K562 (cell line): Measurements from ENCODE around the gene SEC63. TPM values are rescaled to one million over a fixed set of nuclear protein-coding genes. Genes with fewer than 3 reads are reported as not detected.

ENCODE experiments used
- ATAC-seq: fragments of 200-7000 bp; cut with Tn5 transposase; 3 replicates; pipeline ENCODE4 v1.9.1; 2020; ENCODE audit warnings: moderate library complexity
- BruUV-seq: library from RNA; stranded (reverse); fragments of 400-500 nt; replicated peaks from 2 replicates; lab custom pipeline; 2021; lab: Mats Ljungman, UMichigan
- CTCF ChIA-PET: fragments of 300-600 bp; formaldehyde crosslinking; extraction: SDS; loops from one replicate; lab custom pipeline; 2021; ENCODE audit warnings: low intra/inter-chr PET ratio; lab: Yijun Ruan, JAX
- POLR2A ChIA-PET: fragments of 300-600, 350-650 bp; sonication (Branson Sonifier 250); formaldehyde crosslinking; extraction: SDS; loops from one replicate; lab custom pipeline; 2021; ENCODE audit warnings: antibody characterized with exemption, inconsistent platforms; lab: Yijun Ruan, JAX
- DNase-seq, 4 experiments: peaks; one replicate each; pipeline versions ENCODE4 v3.0.0 to v3.0.0-alpha.2; 2011 to 2018; ENCODE audit warnings: low spot score in 3 of 4, mixed read lengths in 3 of 4; ENCODE audit errors: extremely low read depth in 1 of 4
- FAIRE-seq: peaks from 2 replicates; lab custom pipeline; 2011; peaks lifted over from hg19 to GRCh38; lab: Jason Lieb, UNC
- H2AFZ ChIP-seq: 2 replicates; pipeline ENCODE4 v1.6.0; 2011; ENCODE audit warnings: low read depth, low read length, control low read depth, inconsistent platforms
- H3K27ac ChIP-seq: fragments of 200-600 bp; 3 replicates; pipeline ENCODE4 v1.8.0; 2011; ENCODE audit warnings: low read depth, mild to moderate bottlenecking, control low read depth, inconsistent platforms, low read length, moderate library complexity, mixed read lengths; ENCODE audit errors: extremely low read depth
- H3K27me3 ChIP-seq, 2 experiments: fragments of 300-600 bp in 1 of 2; 2 replicates in 1 of 2; 3 replicates in 1 of 2; pipeline versions ENCODE4 v1.6.0 to v1.8.0; 2011; ENCODE audit warnings: inconsistent platforms in 2 of 2, low read length in 2 of 2, mild to moderate bottlenecking in 1 of 2, mixed read lengths in 1 of 2, moderate library complexity in 1 of 2; ENCODE audit not compliant: control insufficient read depth in 2 of 2, insufficient read depth in 2 of 2
- H3K36me3 ChIP-seq: fragments of 300-600 bp; 3 replicates; pipeline ENCODE4 v1.8.0; 2011; ENCODE audit warnings: mild to moderate bottlenecking, low read length, inconsistent platforms; ENCODE audit not compliant: control insufficient read depth, insufficient read depth
- H3K4me1 ChIP-seq, 2 experiments: fragments of 200-600 bp in 1 of 2; replicated peaks in 1 of 2; 2 replicates in 1 of 2; 3 replicates in 1 of 2; pipeline versions ENCODE4 v1.5.1 to v1.8.0; 2011; ENCODE audit warnings: inconsistent platforms in 2 of 2, low read length in 2 of 2, mild to moderate bottlenecking in 1 of 2, mixed read lengths in 1 of 2, moderate library complexity in 1 of 2; ENCODE audit not compliant: control insufficient read depth in 2 of 2, insufficient read depth in 2 of 2
- H3K4me2 ChIP-seq: 2 replicates; pipeline ENCODE4 v1.6.1; 2011; ENCODE audit warnings: low read length, control low read depth, inconsistent platforms, mixed read lengths; ENCODE audit not compliant: insufficient read depth
- H3K4me3 ChIP-seq: fragments of 200-600 bp; sonication (generic), shearing (Covaris generic); 2 replicates; pipeline ENCODE4 v1.5.1; 2016; ENCODE audit warnings: control low read depth, inconsistent platforms
- H3K79me2 ChIP-seq: fragments of 200-600 bp; 3 replicates; pipeline ENCODE4 v1.8.0; 2011; ENCODE audit warnings: low read length, inconsistent platforms; ENCODE audit not compliant: control insufficient read depth, insufficient read depth
- H3K9ac ChIP-seq, 2 experiments: 2 replicates each; pipeline versions ENCODE4 v1.6.0 to v1.6.1; 2011; ENCODE audit warnings: low read depth in 2 of 2, low read length in 2 of 2, control low read depth in 1 of 2, inconsistent platforms in 1 of 2, mild to moderate bottlenecking in 1 of 2, mixed read lengths in 1 of 2; ENCODE audit not compliant: insufficient read depth in 1 of 2
- H3K9me1 ChIP-seq: one replicate; pipeline ENCODE4 v1.6.0; 2011; ENCODE audit warnings: inconsistent platforms, mild to moderate bottlenecking, low read length, moderate library complexity; ENCODE audit not compliant: control insufficient read depth, insufficient read depth
- H3K9me3 ChIP-seq: replicated peaks from 2 replicates; pipeline ENCODE4 v1.5.1; 2011; ENCODE audit warnings: low read depth, low read length, inconsistent platforms; ENCODE audit not compliant: control insufficient read depth, insufficient read depth
- H4K20me1 ChIP-seq: replicated peaks from 2 replicates; pipeline ENCODE4 v1.6.1; 2011; ENCODE audit warnings: low read length, inconsistent platforms, mixed read lengths; ENCODE audit not compliant: control insufficient read depth, insufficient read depth
- FOXP4 ChIP-seq: sonication (generic); formaldehyde crosslinking; IDR thresholded peaks from 2 replicates; pipeline ENCODE4 v1.8.0; 2022; ENCODE audit warnings: mild to moderate bottlenecking, missing genetic modification reagents, borderline replicate concordance
- MED1 ChIP-seq: sonication (generic); formaldehyde crosslinking; IDR thresholded peaks from 2 replicates; pipeline ENCODE4 v1.8.1; 2023; ENCODE audit warnings: missing genetic modification reagents, borderline replicate concordance
- PTRF ChIP-seq: fragments of 450-650 bp; IDR thresholded peaks from 2 replicates; pipeline ENCODE4 v1.6.1; 2016; ENCODE audit warnings: mild to moderate bottlenecking, missing genetic modification characterization, missing compliant biosample characterization
- TFAM ChIP-seq: fragments of 250-450 bp; sonication (Bioruptor Pico); conservative IDR thresholded peaks from 2 replicates; pipeline ENCODE4 v1.5.0; 2021; ENCODE audit warnings: mild to moderate bottlenecking, moderate library complexity
- ZNF766 ChIP-seq: fragments of 200-800 bp; sonication (Bioruptor generic); conservative IDR thresholded peaks from 2 replicates; pipeline ENCODE4 v1.6.1; 2016; ENCODE audit warnings: missing genetic modification characterization, missing compliant biosample characterization
- WGBS: fragments of 100-300 bp; shearing (Covaris generic); methylation state at CpG from one replicate; pipeline ENCODE4 v1.1.6; 2016; ENCODE audit warnings: low coverage, mixed read lengths; ENCODE audit not compliant: insufficient coverage; ENCODE audit errors: missing lambda C conversion rate; 5-methylcytosine and 5-hydroxymethylcytosine counted together
- in situ Hi-C: fragments of 300-500 bp; cut with MboI; formaldehyde crosslinking; loops from 4 replicates; pipeline ENCODE4 v1.15.0; 2018; ENCODE audit warnings: inconsistent platforms, mixed read lengths
- intact Hi-C: fragments of 100-400 bp; cut with micrococcal nuclease; formaldehyde crosslinking; loops from 2 replicates; pipeline ENCODE4 v1.14.2; 2022
- polyA plus RNA-seq, 8 experiments: library from polyadenylated mRNA; depleted of rRNA in 4 of 8; stranded (reverse) in 5 of 8; unstranded in 3 of 8; fragments of >200 nt; fragmentation: Nextera tagmentation in 2 of 8; fragmentation: Illumina TruSeq in 1 of 8; extraction: Ambion mirVana in 2 of 8; extraction: Trizol in 1 of 8; gene quantifications; 2 replicates each; pipeline versions ENCODE4 v1.2.1 to v1.2.3, GENCODE V29; 2011 to 2014; ENCODE audit warnings: inconsistent platforms in 1 of 8, missing spikeins in 1 of 8
- total RNA-seq, 7 experiments: library from RNA; depleted of rRNA in 6 of 7; stranded (reverse); fragments of >200 nt in 6 of 7; fragmentation: Illumina TruSeq in 2 of 7; extraction: Trizol in 2 of 7; gene quantifications; 2 replicates each; pipeline versions ENCODE4 v1.2.1 to v1.2.3, GENCODE V29; 2011 to 2021; ENCODE audit warnings: low replicate concordance in 1 of 7

The SEC63 gene
- total and polyA plus RNA-seq, 9 of the 15 experiments (the other 6 are each of a cell fraction or from before 2014, with no cell fraction given), result 13.8 to 74.6 (median 28.4) TPM

- no peak for TF ChIP-seq TFAM (CRISPR knock-in tag)
- no peak for TF ChIP-seq FOXP4 (CRISPR knock-in tag)
Measured at GRCh38 chr6:107977283-107977682, 19.3 kb upstream of the SEC63 start (continued).

- Histone ChIP-seq H3K4me3 (no peak overlapping the region), H4K20me1 (no peaks in the 10 kb centered on the region), H3K9me3 (no peaks in the 10 kb centered on the region), H3K27ac (no peak overlapping the region), H3K9me1 (no peaks in the 10 kb centered on the region), H2AFZ (no peak overlapping the region), H3K79me2 (no peaks in the 10 kb centered on the region), H3K4me2 (no peak overlapping the region), H3K36me3 (no peaks in the 10 kb centered on the region), H3K27me3 (no peaks in the 10 kb centered on the region), H3K4me1 (peaks cover 0 to 3% of the 10 kb centered on the region in 2 experiments; a peak in 1 of 5 replicates), H3K9ac (no peak overlapping the region)
- no peak for FAIRE-seq
- WGBS, result 55% methylated on average over 4 of the region's 4 CpGs
- no peak for ATAC-seq
- no TSS peak for BruUV-seq
- intact Hi-C loops, result no loop called here
- TF ChIP-seq PTRF (tag) (no peak), MED1 (CRISPR knock-in tag) (no peak), ZNF766 (CRISPR knock-in tag) (no peak)
- in situ Hi-C loops, result no loop called here
- no peak for DNase-seq
- POLR2A ChIA-PET, result interaction anchor here (0.9 kb wide), 2 partner anchors 19 to 94 kb away, joined by 3 read pairs; no protein-coding TSS in a partner anchor
- CTCF ChIA-PET, result interaction anchor here (0.6 to 3.3 kb wide), 2 partner anchors 74 to 582 kb away, joined by 4 to 22 read pairs; no protein-coding TSS in a partner anchor
Measured at GRCh38 chr6:107976155-107976783, 18.3 kb upstream of the SEC63 start.
